Myocyte (in vitro differentiated cells): ENCODE measurements around the gene WSB1. TPM values are rescaled to one million over a fixed set of nuclear protein-coding genes. Genes with fewer than 3 reads are reported as not detected.

Experiments
- DNase-seq: peaks from one replicate; pipeline ENCODE4 v3.0.0-alpha.2; 2012; ENCODE audit warnings: low read depth
- total RNA-seq: library from RNA; depleted of rRNA; stranded (reverse); fragments of >200 nt; gene quantifications from 2 replicates; pipeline ENCODE4 v1.2.3, GENCODE V29; 2014

Gene WSB1
- total RNA-seq, 1 donor from 2014 or later: 128 TPM

GRCh38 chr17:27333410-27333980 is 39.6 kb downstream of the WSB1 start:
- DNase-seq: no peak

DNA sequence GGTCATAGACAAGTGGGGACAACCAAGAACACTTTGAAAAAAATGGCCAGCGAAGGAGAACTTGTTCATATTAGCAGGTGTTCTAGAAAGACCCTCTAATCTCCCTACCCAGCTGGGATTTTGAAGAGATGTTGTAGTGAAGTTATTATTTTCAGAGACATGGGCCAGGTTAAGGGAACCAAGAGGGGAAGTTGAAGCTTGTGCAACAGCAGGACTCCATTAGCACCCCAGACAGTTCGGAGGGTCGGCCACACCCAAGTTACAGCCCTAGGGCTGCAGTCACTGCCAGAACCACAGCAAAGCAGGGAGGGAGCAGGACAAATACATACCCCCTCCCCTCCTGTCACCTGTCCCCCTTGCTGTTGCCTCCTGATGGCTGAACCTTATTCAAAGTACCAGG is 42.3 kb downstream of the WSB1 start:
- no peak for DNase-seq

- DNase-seq: no peak
Observed at GRCh38 chr17:27338536-27338985, 44.6 kb downstream of the WSB1 start.

DNA sequence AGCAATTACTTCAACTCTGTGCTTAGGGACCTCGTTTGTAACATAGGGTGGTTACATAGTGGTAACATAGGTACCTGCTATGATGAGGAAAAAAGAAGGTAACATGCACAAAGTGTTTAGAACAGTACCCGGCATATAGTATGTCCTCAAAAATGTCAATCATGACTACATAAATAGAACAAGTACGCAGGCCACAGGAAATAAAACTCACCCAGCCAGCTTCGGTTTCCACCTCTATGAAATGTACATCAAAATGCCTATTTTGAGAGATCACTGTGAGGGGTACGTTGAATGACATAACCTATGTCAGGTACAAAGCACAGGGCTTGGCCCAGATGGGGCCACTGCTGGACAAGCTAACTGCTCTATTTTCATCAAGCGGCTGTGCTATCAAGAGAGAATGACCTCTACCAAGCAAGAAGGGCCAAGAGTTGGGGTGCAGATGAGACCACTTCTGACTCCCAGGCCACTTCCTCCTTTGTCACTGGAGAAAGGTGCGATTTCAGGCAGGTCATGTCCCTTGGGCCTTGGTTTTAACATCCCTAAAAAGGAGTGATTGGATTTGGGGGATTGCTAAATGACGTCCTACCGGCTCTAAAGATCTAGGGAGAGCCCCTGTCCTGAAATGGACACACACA is 45.4 kb downstream of the WSB1 start:
- no peak for DNase-seq

DNA sequence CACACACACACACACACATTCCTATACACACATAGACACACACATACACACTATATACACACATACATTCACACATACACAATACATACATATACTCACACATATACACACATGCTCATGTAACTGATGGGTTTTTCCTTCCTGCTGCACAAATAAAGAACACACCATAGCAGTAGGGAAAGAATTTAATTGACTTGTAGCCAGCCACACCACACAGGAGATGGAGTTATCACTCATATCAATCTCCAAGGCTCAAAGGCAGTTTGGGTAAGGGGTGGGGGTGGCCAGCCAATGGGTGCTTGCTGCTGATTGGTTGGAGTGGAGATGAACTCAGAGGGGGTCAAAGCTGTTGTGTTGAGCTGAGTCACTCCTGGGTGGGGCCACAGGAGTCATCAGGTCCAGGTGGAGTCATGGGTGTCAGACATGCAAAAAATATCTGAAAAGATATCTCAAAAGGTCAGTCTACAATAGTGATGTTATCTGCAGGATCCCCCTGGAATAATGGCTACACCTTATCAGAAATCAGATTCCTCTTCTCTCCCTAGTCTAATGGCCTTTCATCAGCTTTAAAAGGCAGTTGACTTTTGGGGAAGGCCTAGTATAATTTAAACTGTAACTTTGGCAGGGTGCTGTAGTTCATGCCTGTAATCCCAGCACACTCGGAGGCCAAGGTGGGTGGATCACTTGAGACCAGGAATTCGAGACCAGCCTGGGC is 46.1 kb downstream of the WSB1 start:
- no peak for DNase-seq

GRCh38 chr17:27340575-27340974 is 46.7 kb downstream of the WSB1 start:
- no peak for DNase-seq

- DNase-seq: no peak
Observed at GRCh38 chr17:27341041-27341471, 47.1 kb downstream of the WSB1 start.

GRCh38 chr17:27342059-27342458 is 48.1 kb downstream of the WSB1 start:
- no peak for DNase-seq

DNA sequence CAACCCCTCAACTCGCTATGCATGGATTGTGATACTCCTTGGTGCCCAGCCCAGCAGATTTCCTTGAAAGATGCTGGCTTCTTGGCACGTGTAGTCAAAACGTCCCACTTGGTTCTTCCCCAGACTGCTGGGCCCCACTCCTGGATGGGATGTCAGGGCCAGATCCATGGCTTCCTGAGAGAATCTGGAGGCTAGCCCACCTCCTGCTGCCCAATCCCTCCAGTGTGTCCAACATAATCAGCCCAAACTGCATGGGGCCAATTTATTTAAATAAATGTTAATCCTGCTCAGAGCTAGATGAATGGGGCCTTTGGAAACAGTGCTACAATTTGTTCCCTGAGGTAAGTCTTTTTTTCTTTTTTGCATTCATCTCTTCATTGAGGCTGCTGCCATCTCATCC is 49.4 kb downstream of the WSB1 start:
- DNase-seq: no peak

- peak; percentile 60 for DNase-seq
Observed at GRCh38 chr17:27343977-27344607, 50.2 kb downstream of the WSB1 start.

DNA sequence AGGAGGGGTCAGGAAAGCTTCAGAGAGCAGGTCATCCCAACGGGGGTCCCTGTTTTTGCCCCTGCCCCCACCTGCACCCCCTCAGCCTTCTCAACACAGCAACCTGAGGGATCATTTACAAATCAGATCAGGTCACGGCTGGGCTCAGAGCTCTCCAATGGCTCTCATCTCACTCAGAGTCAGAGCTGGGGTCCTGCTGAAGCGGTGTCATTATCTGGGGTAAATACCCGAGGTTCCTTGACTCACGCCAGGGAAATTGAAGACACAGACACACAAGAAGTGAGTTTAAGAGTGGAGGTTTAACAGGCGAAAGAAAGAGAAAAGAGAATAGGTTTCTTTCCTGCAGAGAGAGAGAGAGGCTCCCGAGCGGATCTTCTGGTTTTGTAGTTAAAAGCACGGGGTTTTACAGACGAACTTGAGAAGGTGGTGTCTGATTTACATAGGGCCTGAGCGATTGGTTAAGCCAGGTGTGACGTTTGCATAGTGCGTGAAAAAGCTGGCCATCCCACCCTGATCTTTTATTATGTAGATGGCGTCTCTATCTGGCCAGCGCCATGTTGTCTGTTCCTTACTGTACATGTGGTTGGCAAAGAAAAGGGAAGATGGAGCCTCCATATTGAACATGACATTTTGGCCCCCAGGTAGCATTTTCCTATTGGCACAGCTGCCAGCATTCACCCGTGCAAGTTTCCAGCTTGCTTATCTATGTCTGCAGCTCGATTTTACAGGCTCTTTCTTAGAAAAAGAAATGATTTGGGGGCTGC is 51.4 kb downstream of the WSB1 start:
- DNase-seq: no peak

- DNase-seq: no peak
Observed at GRCh38 chr17:27346228-27346899, 52.5 kb downstream of the WSB1 start.

GRCh38 chr17:27348196-27348595 is 54.3 kb downstream of the WSB1 start:
- no peak for DNase-seq

- DNase-seq: no peak
Observed at GRCh38 chr17:27349540-27350021, 55.7 kb downstream of the WSB1 start.

DNA sequence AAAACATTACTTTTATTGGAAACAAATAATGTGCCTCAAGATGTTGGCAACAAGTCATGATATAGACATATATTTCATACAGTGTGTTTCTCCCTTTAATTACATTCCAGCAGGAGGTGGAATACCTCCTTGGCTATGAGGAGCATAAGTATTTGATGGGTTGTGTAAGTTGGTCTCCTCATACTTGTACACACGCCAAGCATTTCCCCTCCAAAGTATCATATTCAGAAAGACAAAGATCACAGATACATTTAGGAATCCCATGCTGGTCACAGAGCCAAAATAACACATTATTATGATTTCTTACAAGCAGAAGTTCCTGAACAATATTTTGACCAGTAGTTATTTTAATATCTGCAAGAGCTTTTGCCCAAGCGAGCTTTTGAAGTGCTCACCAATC is 57.8 kb downstream of the WSB1 start:
- DNase-seq: no peak

- no peak for DNase-seq
Observed at GRCh38 chr17:27352448-27353032, 58.6 kb downstream of the WSB1 start.

- no peak for DNase-seq
Observed at GRCh38 chr17:27353033-27353460, 59.1 kb downstream of the WSB1 start.

- DNase-seq: peak; percentile 92
Observed at GRCh38 chr17:27353461-27354050, 59.6 kb downstream of the WSB1 start.

DNA sequence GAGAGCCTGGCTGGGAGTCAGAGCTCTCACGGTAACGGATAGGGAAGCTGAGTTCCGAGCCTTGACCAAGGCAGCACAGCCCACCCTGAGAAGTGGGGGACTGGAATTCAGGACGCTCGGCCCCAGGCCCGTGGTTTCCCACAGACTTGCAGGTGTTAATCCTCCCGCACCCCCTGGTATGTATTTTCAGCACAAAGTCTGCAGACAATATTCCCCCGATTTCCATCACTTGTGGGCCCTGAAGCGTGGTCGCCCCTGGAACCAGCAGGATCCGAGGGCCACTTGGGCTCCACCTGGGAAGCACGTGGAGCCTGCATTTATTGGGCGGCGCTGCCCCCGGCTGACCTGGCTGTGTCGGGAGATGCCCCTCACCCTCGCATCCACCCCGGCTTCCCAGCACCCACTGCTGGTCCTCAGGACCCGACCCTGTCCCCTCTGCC is 60.2 kb downstream of the WSB1 start:
- no peak for DNase-seq
